IMR-90 (cell line): ENCODE measurements around the gene PRKD1.

Experiments
- CTCF ChIP-seq: conservative IDR thresholded peaks from 2 replicates; pipeline ENCODE4 v1.5.1; 2012; ENCODE audit warnings: mild to moderate bottlenecking, low read depth, low read length, improper control_type of control experiment
- ELK1 ChIP-seq: fragments of 150-350 bp; IDR thresholded peaks from 2 replicates; pipeline ENCODE4 v1.6.1; 2016; ENCODE audit warnings: low read depth, mild to moderate bottlenecking, low read length, moderate library complexity, borderline replicate concordance

GRCh38 chr14:29906256-29906870 is 21.3 kb downstream of the PRKD1 start:
- TF ChIP-seq CTCF = no peak
- no peak for TF ChIP-seq ELK1
